Measurements from ENCODE around the gene PAWR. TPM values are rescaled to one million over a fixed set of nuclear protein-coding genes. Genes with fewer than 3 reads are reported as not detected.

Gene PAWR
- total RNA-seq, 1 donor from 2014 or later = 52.1 TPM

- H3K4me1 Mint-ChIP-seq = peaks cover 8% of the 10 kb centered on the region
- peaks cover 23% of the 10 kb centered on the region for H3K36me3 Mint-ChIP-seq (ENCODE audit: low read depth)
- H3K9me3 Mint-ChIP-seq = peaks cover 9% of the 10 kb centered on the region
- H3K27ac Mint-ChIP-seq (ENCODE audit: unreplicated experiment) = no peak overlapping the region
- H3K27me3 Mint-ChIP-seq (ENCODE audit: low read depth) = no peaks in the 10 kb centered on the region
- no peak for TF ChIP-seq CTCF (conservative IDR thresholded peaks at IDR 0.05)
- no peak for DNase-seq (ENCODE audit: low read depth, low spot score)
- H3K4me3 Mint-ChIP-seq = no peak overlapping the region
These were observed 131.2 kb downstream of the PAWR start for GRCh38 chr12:79559591-79559990.

- Mint-ChIP-seq H3K27me3 (ENCODE audit: low read depth) (no peaks in the 10 kb centered on the region), H3K4me3 (no peak overlapping the region), H3K27ac (ENCODE audit: unreplicated experiment) (peak overlapping the region; percentile 31), H3K36me3 (ENCODE audit: low read depth) (peaks cover 21% of the 10 kb centered on the region), H3K4me1 (peaks cover 8% of the 10 kb centered on the region), H3K9me3 (peaks cover 9% of the 10 kb centered on the region)
- DNase-seq (ENCODE audit: low read depth, low spot score) = no peak
- TF ChIP-seq CTCF (conservative IDR thresholded peaks at IDR 0.05) = no peak
These were observed 131.8 kb downstream of the PAWR start for GRCh38 chr12:79558924-79559469.

- Mint-ChIP-seq H3K9me3 (peaks cover 3% of the 10 kb centered on the region), H3K36me3 (ENCODE audit: low read depth) (peaks cover 17% of the 10 kb centered on the region), H3K27me3 (ENCODE audit: low read depth) (no peaks in the 10 kb centered on the region), H3K4me1 (peaks cover 8% of the 10 kb centered on the region), H3K27ac (ENCODE audit: unreplicated experiment) (no peak overlapping the region), H3K4me3 (no peak overlapping the region)
- no peak for DNase-seq (ENCODE audit: low read depth, low spot score)
- TF ChIP-seq CTCF (conservative IDR thresholded peaks at IDR 0.05) = no peak
These were observed 133.0 kb downstream of the PAWR start for GRCh38 chr12:79557690-79558315.

- Mint-ChIP-seq H3K36me3 (ENCODE audit: low read depth) (peaks cover 13% of the 10 kb centered on the region), H3K27ac (ENCODE audit: unreplicated experiment) (no peak overlapping the region), H3K4me1 (peaks cover 8% of the 10 kb centered on the region), H3K4me3 (no peak overlapping the region), H3K27me3 (ENCODE audit: low read depth) (no peaks in the 10 kb centered on the region), H3K9me3 (no peaks in the 10 kb centered on the region)
- TF ChIP-seq CTCF (conservative IDR thresholded peaks at IDR 0.05) = peak; percentile 69
- no peak for DNase-seq (ENCODE audit: low read depth, low spot score)
These were observed 135.5 kb downstream of the PAWR start for GRCh38 chr12:79555028-79555925.

GRCh38 chr12:79553863-79554574, 136.7 kb downstream of the PAWR start:
- DNase-seq (ENCODE audit: low read depth, low spot score) = no peak
- no peak overlapping the region for H3K4me3 Mint-ChIP-seq
- no peaks in the 10 kb centered on the region for H3K27me3 Mint-ChIP-seq (ENCODE audit: low read depth)
- H3K27ac Mint-ChIP-seq (ENCODE audit: unreplicated experiment) = no peak overlapping the region
- no peak for TF ChIP-seq CTCF (conservative IDR thresholded peaks at IDR 0.05)
- H3K36me3 Mint-ChIP-seq (ENCODE audit: low read depth) = peaks cover 16% of the 10 kb centered on the region
- H3K4me1 Mint-ChIP-seq = peaks cover 8% of the 10 kb centered on the region
- no peaks in the 10 kb centered on the region for H3K9me3 Mint-ChIP-seq
